Hindlimb muscle (tissue), 1 donor: ENCODE measurements around the gene COL2A1. TPM values are rescaled to one million over a fixed set of nuclear protein-coding genes. Genes with fewer than 3 reads are reported as not detected.

Experiments
- DNase-seq: peaks from one replicate; pipeline ENCODE4 v3.0.0-alpha.2; 2013
- polyA plus RNA-seq: library from polyadenylated mRNA; unstranded; fragments of 120-200 nt; gene quantifications from one replicate; pipeline ENCODE4 v1.2.1, GENCODE V29; 2013; ENCODE audit not compliant: insufficient read length

Gene COL2A1
- polyA plus RNA-seq, 1 donor = 6.6 TPM

GRCh38 chr12:48010366-48010970 is 6.2 kb upstream of the COL2A1 start:
- no peak for DNase-seq

DNA sequence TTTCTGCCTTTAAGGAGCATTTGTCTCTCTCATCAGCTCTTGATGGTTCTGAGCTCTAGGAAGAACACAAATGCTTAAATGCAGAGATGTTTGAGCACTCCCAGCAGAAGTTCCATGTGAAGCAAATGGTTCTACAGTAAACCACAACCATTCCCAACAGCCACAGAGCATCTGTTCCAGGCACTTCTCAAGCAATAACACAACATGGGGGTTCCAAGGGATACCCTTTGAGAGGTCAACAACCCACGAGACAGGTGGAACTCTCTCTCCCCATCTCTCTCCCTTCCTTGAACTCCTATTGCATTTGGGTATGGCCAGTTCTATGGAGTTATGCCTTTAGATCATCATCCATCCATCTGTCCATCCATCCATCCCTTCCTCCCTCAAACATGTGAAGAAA is 5.2 kb upstream of the COL2A1 start:
- DNase-seq = no peak

- DNase-seq = no peak
Observed at GRCh38 chr12:48008950-48009349, 4.7 kb upstream of the COL2A1 start.

DNA sequence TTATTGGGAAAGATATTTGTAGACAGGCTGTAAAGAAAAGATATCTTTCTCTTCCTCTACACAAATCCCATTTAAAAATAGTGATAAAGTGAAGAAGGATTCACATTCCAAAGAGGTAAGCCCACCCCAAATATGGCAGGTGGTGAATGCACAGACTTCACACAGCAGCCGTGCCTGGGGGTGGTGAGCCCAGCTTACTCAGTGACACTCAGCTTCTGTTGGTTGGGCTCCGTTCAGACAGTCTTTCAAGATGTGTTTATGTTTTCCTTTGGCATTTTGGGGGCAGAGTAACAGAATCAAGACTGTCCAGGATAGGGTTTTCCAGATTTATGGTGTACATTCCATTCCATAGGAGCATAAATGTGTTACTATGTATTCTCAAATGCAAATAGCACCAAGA is 4.1 kb upstream of the COL2A1 start:
- no peak for DNase-seq

DNA sequence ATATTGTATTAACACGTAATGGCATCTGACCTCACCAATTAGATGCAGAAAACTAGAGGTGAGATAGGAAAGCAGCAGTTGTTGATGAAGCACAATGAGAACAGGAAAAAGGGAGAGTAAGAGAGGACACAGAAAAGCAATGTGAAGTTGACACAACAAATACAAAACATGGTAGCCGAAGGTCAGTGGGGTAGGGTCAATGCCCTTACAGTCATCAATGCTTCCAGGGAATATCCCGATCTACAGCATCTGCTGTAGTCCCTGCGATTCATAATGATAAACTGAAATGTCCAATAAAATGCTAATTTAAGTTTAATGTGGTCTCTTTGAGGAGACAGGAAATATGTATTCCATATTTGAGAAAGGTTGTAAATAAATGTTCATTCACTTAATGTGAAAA is 2.9 kb upstream of the COL2A1 start:
- DNase-seq = no peak

DNA sequence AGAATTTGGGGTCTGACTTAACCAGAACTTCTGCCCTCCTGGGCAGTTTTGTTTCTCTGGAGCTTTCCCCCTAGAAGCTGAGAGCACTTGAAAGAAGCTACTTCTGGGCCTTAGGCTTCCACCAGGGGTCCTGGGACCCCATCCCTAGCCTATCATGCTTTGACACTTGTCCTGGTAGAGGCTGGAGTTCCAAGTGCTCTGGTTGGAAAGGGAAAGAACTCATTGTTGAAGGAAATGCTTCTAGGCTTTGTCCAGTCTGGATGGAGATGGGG is 1.4 kb upstream of the COL2A1 start:
- DNase-seq = no peak

DNA sequence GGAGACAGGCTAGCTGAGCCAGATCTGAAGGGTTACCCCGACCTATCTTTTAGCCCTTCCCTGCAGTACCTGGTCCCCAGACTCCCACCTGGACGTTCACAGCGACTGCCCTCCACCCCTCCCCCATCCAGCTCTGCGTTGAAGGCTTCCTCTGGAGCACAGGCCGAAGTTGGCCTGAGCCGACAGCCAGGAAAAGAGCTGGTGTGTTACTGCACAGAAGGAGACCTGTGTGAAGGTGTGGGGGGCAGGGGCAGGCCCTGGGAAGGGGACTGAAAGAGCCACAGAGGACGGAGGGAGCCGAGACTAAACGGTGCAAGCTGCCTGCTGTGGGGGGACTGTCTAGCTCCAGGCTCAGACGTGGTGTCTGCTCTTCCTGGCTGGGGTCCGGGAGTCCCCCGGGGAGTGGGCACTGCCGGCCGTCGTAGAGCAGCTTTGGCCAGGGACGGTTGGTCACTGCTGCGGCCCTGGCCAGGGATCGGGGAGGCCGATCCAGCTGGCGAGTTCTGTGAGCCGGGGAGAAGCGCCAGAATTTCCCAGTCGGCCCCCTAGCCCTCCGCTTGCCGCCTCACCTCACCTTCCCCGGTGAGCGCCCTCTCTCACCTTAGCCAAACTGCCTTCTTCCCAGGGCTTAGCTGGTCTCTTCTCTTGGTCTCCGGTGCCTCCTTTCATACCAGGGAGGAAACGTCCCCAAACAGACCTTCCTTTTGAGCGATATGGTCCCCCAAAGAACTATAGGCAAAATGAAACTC is 899 bp upstream of the COL2A1 start:
- DNase-seq = no peak

GRCh38 chr12:48003226-48004052 is 837 bp downstream of the COL2A1 start:
- no peak for DNase-seq

- DNase-seq = peak; percentile 81
Observed at GRCh38 chr12:48002773-48003218, 1.5 kb downstream of the COL2A1 start.

- no peak for DNase-seq
Observed at GRCh38 chr12:48002414-48002730, 1.9 kb downstream of the COL2A1 start.

DNA sequence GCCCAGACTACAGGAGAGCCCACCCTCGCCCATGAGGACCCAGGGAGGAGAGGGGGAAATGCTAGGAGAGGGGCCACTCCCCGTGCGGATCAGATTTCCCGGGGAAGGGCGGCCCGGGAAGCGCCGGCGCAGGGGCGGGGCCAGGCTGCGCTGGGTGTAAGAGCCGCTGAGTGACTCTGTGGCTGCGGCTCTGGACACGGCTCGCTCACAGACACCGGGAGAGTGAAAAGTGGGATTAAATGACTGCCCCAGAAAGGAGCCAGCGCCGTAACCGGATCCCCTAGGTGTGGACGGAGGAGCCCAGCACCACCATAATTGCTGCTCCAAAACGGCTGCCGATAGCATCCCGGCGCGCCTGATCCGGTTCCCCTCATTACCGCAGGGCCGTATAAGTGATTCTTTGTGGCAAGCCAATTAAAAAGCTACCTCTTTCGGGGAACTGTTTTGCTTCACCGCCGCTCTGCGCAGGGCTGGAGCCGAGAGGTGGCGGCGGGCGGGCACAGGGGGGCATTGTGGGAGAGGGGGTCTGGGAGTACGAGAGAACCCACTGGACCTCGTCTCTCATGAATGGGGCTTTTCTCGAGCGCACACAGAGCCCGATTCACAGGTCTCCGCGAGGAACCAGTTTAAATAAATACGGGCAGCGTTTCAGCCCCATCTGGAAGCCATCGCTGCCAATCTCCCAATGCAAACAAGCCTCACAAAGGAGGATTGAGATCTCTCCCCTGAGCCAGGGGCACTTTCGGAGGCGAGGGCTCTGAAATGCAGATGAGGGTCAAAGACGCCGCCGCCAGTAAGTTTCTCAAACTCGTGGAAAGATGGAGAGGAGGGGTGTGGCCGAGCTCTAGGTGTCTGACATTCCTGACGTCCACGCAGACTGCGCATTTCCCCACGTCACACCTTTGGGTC is 2.5 kb downstream of the COL2A1 start:
- DNase-seq = peak; percentile 65

DNA sequence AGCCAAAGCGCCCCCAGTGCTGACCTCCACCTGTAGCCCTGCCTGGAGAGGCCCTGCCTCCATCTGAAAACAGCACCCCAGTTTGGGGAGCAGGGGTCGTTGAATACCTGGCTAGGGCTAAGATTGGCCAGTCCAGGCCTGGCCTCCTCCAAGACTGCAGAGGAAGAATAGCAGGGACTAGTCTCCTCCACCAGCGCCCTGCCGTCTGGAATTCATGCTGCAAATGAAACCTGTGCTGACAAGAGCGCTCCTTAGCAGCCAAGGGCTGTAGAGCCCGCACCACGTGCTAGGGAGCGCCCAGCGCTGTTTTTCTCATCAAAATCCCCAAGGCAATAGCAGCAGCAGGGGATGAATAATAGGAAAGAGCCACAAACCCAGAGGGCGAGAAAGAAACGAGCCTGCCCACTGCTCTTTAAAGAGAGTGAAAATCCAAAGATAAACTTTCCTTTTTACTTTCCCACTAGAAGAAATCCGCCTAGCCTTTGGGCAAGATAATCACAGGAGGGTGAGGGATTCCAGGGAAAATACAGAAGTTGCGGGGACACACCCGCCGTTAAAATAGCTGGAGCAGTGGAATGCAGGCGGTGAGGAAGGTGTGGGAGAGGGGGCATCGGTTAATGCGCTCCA is 3.3 kb downstream of the COL2A1 start:
- DNase-seq = no peak

DNA sequence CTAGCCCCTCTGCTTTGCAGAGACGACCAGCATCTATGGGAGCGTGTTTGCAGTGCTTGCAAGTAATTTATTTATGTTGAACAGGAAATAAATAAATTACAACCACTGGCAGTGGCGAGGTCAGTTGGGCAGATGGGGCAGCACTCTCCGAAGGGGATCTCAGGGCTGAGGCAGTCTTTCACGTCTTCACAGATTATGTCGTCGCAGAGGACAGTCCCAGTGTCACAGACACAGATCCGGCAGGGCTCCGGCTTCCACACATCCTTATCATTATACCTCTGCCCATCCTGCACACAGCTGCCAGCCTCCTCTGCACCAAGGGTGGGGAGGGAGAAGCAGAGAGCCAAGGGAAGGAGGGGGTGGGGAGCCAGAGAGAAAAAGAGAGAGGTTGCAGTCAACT is 4.5 kb downstream of the COL2A1 start:
- DNase-seq = no peak

- no peak for DNase-seq
Observed at GRCh38 chr12:47997321-47997720, 7.0 kb downstream of the COL2A1 start.

DNA sequence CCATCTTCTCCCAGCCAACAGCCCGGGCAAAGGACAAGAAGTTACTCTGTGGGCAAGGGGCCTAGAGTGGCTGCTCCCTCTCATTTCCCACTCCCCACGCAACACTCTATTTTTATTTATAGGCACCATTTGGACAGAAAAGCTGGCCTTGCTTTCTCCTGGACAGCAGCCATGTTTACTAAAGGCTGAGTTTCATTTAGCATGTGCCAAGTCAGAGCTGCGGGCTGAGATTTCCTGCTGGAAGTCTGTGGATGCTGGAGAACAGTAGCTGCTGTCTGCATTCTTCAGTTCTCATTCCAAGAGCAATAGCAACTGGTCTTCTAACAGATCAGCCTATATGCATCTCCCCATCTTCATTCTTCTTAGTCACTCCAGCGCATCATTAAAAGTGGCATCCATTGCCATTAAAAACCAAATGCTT is 8.3 kb downstream of the COL2A1 start:
- DNase-seq = no peak

DNA sequence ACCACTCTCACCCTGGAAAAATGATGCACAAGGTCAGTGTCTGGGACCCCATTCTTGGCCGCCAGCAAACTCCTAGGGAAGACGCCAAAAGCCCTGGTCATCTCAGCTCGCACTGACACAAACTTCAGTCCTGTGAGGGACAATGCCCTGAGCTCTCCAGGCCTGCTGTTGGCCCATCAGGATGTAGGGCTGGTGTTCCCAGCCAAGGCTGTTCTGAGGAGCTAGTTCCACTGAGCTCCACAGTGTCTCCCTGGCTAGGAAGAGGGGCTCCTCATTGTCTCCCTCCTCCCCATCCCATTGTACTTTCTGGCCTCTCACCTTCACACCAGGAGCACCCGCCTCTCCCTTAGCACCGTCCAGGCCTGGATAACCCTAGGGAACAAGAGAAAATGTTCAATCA is 10.8 kb downstream of the COL2A1 start:
- no peak for DNase-seq

GRCh38 chr12:47992776-47993175 is 11.5 kb downstream of the COL2A1 start:
- DNase-seq = no peak

DNA sequence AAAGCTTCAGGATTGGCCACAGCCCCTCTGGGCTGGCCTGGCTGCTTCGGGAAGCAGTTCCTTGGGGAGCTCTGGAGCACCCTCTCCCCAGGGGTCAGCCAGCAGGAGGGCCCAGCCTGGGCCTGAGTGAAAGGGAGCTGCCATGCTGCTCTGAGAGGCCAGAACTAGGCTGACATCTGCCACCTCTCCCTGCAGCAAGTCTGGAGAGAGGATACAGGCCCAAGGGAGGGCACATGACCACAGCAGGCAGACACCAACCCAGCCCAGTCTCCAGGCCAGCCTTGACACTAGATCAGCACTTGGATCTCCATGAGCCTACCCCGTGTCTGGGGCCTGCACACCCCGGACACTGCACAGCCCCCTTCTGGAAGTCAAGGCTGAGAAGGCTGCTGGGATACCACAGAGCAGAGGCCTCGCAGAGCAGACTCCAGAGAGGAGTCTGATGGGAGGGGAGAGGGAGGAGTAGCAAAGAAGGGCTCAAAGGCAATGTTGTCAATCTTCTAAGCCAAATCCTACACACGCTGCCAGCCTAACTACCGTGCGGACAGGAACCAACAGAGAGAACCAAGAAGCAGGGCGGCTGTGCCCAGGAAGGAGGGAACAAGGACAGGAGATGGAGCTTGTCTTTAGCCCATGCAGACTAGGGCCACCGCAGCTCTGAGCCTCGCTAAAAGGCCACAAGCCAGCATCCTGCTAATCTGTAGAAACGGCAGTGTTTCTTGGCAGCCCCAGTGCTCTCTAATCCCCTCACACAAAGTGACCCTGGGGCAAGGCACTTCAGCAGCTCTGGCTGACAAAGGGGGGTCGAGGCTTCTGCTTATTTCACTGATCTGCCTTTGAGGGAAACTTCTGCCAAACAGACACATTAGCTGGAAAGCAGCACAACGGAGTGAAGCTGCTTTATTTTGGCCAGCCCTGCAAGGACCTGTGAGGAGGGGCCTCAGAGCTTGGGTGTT is 12.9 kb downstream of the COL2A1 start:
- no peak for DNase-seq

- DNase-seq = peak; percentile 57
Observed at GRCh38 chr12:47990351-47991105, 13.7 kb downstream of the COL2A1 start.

DNA sequence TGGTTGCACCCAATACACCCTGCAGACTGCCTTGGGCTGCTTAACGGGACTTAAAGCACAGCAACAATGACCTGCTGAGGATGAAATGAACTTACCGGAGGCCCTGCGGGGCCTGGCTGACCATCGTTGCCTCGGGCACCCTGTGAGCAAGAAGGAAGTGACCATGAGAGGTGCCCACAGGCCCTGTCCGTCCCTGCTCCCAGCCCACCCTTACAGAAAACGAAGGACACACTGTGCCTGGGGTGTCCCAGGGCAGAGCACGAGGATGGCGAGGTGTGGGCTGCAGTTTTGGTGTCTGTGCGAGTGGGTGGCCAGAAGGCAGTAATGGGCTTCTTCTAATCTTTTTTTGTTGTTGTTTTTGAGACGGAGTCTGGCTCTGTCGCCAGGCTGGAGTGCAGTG is 14.6 kb downstream of the COL2A1 start:
- DNase-seq = no peak
